Epithelial cell of prostate (primary cell): Measurements from ENCODE around the gene TNP1.

ENCODE experiments used
- DNase-seq: peaks from one replicate; pipeline ENCODE4 v3.0.0-alpha.2; 2011; ENCODE audit warnings: low read depth, low spot score
- H3K27ac ChIP-seq: fragments of 450-650 bp; 2 replicates; pipeline ENCODE4 v1.5.1; 2017; ENCODE audit warnings: mild to moderate bottlenecking

TNP1 gene

GRCh38 chr2:216859944-216860343 lies at the start of gene TNP1:
TNP1 (minus strand) TSS chr2:216860064; CDS start chr2:216860034, 30 bp downstream.
- H3K27ac ChIP-seq = no peak within 1 kb of the TSS
- DNase-seq = no peak

- DNase-seq = no peak
- H3K27ac ChIP-seq = no peak overlapping the region
Measured at GRCh38 chr2:216908300-216908699, 48.4 kb upstream of the TNP1 start.

- no peak overlapping the region for H3K27ac ChIP-seq
- no peak for DNase-seq
Measured at GRCh38 chr2:216905649-216906329, 45.9 kb upstream of the TNP1 start.

- no peak overlapping the region for H3K27ac ChIP-seq
- no peak for DNase-seq
Measured at GRCh38 chr2:216904974-216905373, 45.1 kb upstream of the TNP1 start.

GRCh38 chr2:216904554-216904953 lies 44.7 kb upstream of the TNP1 start:
- H3K27ac ChIP-seq = no peak overlapping the region
- DNase-seq = no peak

GRCh38 chr2:216903470-216903869 lies 43.6 kb upstream of the TNP1 start:
- H3K27ac ChIP-seq = no peak overlapping the region
- DNase-seq = no peak

- no peak overlapping the region for H3K27ac ChIP-seq
- no peak for DNase-seq
Measured at GRCh38 chr2:216901273-216901672, 41.4 kb upstream of the TNP1 start.

- H3K27ac ChIP-seq = no peak overlapping the region
- no peak for DNase-seq
Measured at GRCh38 chr2:216900406-216900805, 40.5 kb upstream of the TNP1 start.

GRCh38 chr2:216897561-216898203 lies 37.8 kb upstream of the TNP1 start:
- DNase-seq = no peak
- H3K27ac ChIP-seq = no peak overlapping the region

- no peak overlapping the region for H3K27ac ChIP-seq
- DNase-seq = no peak
Measured at GRCh38 chr2:216890138-216890537, 30.3 kb upstream of the TNP1 start.

GRCh38 chr2:216888887-216889622 lies 29.2 kb upstream of the TNP1 start:
- no peak for DNase-seq
- H3K27ac ChIP-seq = no peak overlapping the region

- no peak for DNase-seq
Measured at GRCh38 chr2:216888081-216888480, 28.2 kb upstream of the TNP1 start.

GRCh38 chr2:216887138-216887537 lies 27.3 kb upstream of the TNP1 start:
- no peak for DNase-seq
- no peak overlapping the region for H3K27ac ChIP-seq

More at GRCh38 chr2:216888081-216888480, 28.2 kb upstream of the TNP1 start:
- H3K27ac ChIP-seq = no peak overlapping the region

GRCh38 chr2:216885117-216885553 lies 25.3 kb upstream of the TNP1 start:
- no peak overlapping the region for H3K27ac ChIP-seq
- no peak for DNase-seq

- no peak for DNase-seq
- H3K27ac ChIP-seq = no peak overlapping the region
Measured at GRCh38 chr2:216884347-216884746, 24.5 kb upstream of the TNP1 start.

GRCh38 chr2:216882876-216883275 lies 23.0 kb upstream of the TNP1 start:
- DNase-seq = no peak
- H3K27ac ChIP-seq = no peak overlapping the region

GRCh38 chr2:216881411-216881810 lies 21.5 kb upstream of the TNP1 start:
- no peak overlapping the region for H3K27ac ChIP-seq
- no peak for DNase-seq

- DNase-seq = no peak
- H3K27ac ChIP-seq = no peak overlapping the region
Measured at GRCh38 chr2:216880509-216881184, 20.8 kb upstream of the TNP1 start.

GRCh38 chr2:216879727-216880508 lies 20.1 kb upstream of the TNP1 start:
- DNase-seq = no peak
- no peak overlapping the region for H3K27ac ChIP-seq

- H3K27ac ChIP-seq = no peak overlapping the region
- DNase-seq = no peak
Measured at GRCh38 chr2:216878072-216878471, 18.2 kb upstream of the TNP1 start.
